Measurements from ENCODE around the gene PIAS1.
A peak's percentile ranks its signal among the peaks of the same experiment; 100 is the strongest.

PIAS1 gene

DNA sequence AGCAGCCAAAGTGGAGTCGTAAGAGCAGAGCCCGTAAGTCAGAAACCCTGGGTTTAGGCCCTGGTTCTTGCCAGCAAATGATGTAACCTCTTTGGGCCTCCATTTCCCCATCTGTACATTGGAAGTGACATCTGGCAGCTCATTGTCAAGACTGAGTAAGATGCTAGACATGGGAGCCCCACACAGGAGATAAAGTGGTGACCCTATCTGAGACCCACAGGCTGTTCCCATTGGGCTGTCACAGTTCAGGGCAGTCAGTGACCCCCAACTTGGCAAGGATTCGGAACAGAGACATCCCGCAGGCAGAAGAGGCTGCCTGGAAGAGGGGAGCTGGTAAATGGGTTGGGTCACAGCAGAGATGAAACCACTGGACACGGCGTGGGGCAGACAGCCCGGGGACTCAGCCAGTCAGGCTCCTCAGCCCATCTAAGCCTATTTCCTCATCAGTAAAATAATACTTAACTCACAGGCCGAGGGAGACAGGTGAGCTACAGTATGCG is 173.6 kb downstream of the PIAS1 start:
- DNase-seq: peak; percentile 52
- peaks cover 39% of the 10 kb centered on the region for H3K4me1 ChIP-seq (ENCODE audit: low read length)
- H3K27ac ChIP-seq (ENCODE audit: low read length): peak overlapping the region; percentile 87; the same call in 1 of the 2 replicates
- H3K36me3 ChIP-seq (replicated peaks; ENCODE audit: insufficient read depth, low read length): no peaks in the 10 kb centered on the region; the same call in 1 of the 2 replicates
- no peaks in the 10 kb centered on the region for H3K9me2 ChIP-seq (replicated peaks; ENCODE audit: insufficient read depth, low read length)
- H4K20me1 ChIP-seq (ENCODE audit: insufficient read depth, low read length): no peaks in the 10 kb centered on the region
- H3F3A ChIP-seq (ENCODE audit: insufficient read depth, low read length): peaks cover 40% of the 10 kb centered on the region
- TF ChIP-seq EZH2phosphoT487 (IDR thresholded peaks at IDR 0.05; ENCODE audit: low read length): no peak
- TF ChIP-seq EZH2 (optimal IDR thresholded peaks at IDR 0.05; ENCODE audit: low read depth, low read length): no peak
- TF ChIP-seq, protein P1, sequence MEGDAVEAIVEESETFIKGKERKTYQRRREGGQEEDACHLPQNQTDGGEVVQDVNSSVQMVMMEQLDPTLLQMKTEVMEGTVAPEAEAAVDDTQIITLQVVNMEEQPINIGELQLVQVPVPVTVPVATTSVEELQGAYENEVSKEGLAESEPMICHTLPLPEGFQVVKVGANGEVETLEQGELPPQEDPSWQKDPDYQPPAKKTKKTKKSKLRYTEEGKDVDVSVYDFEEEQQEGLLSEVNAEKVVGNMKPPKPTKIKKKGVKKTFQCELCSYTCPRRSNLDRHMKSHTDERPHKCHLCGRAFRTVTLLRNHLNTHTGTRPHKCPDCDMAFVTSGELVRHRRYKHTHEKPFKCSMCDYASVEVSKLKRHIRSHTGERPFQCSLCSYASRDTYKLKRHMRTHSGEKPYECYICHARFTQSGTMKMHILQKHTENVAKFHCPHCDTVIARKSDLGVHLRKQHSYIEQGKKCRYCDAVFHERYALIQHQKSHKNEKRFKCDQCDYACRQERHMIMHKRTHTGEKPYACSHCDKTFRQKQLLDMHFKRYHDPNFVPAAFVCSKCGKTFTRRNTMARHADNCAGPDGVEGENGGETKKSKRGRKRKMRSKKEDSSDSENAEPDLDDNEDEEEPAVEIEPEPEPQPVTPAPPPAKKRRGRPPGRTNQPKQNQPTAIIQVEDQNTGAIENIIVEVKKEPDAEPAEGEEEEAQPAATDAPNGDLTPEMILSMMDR (IDR thresholded peaks at IDR 0.05; ENCODE audit: low read length): no peak
- peak overlapping the region; percentile 100 for H3K9ac ChIP-seq (ENCODE audit: low read length)
- peak overlapping the region; percentile 98 for H3K4me3 ChIP-seq (ENCODE audit: low read length)
- H3K9me3 ChIP-seq (replicated peaks; ENCODE audit: insufficient read depth, low read length): no peaks in the 10 kb centered on the region
- peak overlapping the region; percentile 97 for H3K4me2 ChIP-seq (ENCODE audit: low read depth, low read length)
- H3K27me3 ChIP-seq (replicated peaks; ENCODE audit: insufficient read depth, low read length): no peaks in the 10 kb centered on the region
- H3K79me2 ChIP-seq (ENCODE audit: low read length): peaks cover 78% of the 10 kb centered on the region
- no peak overlapping the region for H2AFZ ChIP-seq (ENCODE audit: low read length)

DNA sequence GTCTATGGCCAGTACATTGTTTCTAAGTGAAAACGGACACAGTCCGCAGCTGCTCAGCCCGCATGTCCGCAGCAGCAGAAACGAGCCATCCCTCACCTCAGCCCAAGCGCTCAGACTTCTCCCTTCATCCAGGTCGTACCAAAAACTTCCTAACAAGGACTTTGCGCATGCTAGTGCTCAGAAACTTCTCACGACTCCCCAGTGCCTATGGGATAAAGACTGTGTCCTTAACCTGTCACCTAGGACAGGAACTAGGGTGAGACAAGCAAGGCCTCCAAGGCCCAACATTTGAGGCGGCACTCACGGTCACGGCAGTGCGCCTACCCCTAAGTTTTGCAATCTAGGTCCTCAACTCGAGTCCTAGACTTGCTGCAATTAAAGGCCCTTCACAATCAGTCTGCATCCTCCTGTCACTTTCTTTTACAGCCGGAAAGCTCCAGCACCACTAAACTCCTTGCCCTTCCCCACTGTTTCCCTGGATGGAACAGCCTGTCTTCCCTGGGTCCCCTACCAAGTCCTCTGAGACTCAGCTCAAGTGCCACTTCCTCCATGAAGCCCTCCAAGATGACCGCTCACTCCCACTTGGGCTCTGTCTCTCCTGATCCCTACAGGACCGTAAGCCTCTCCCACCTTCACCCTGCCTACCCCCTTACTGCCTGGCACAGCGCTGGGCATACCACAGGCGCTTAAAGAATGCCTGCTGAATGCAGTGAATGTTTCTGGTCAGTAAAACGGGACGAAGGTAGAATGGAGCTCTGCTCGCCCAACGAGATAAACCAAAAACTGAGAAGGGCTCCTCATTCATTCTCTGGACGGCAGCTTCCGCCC is 174.2 kb downstream of the PIAS1 start:
- no peaks in the 10 kb centered on the region; the same call in 1 of the 2 replicates for H3K36me3 ChIP-seq (replicated peaks; ENCODE audit: insufficient read depth, low read length)
- H3K79me2 ChIP-seq (ENCODE audit: low read length): peaks cover 72% of the 10 kb centered on the region
- peak overlapping the region; percentile 97 for H3K4me2 ChIP-seq (ENCODE audit: low read depth, low read length)
- H3K4me1 ChIP-seq (ENCODE audit: low read length): peaks cover 36% of the 10 kb centered on the region
- no peaks in the 10 kb centered on the region for H4K20me1 ChIP-seq (ENCODE audit: insufficient read depth, low read length)
- H3K27ac ChIP-seq (ENCODE audit: low read length): peak overlapping the region; percentile 87
- DNase-seq: peak; percentile 46
- H3K9me2 ChIP-seq (replicated peaks; ENCODE audit: insufficient read depth, low read length): no peaks in the 10 kb centered on the region
- TF ChIP-seq EZH2 (optimal IDR thresholded peaks at IDR 0.05; ENCODE audit: low read depth, low read length) (no peak), EZH2phosphoT487 (IDR thresholded peaks at IDR 0.05; ENCODE audit: low read length) (no peak)
- TF ChIP-seq, protein P1 (IDR thresholded peaks at IDR 0.05; ENCODE audit: low read length): no peak
- H3K9me3 ChIP-seq (replicated peaks; ENCODE audit: insufficient read depth, low read length): no peaks in the 10 kb centered on the region
- H3K9ac ChIP-seq (ENCODE audit: low read length): peak overlapping the region; percentile 100
- no peaks in the 10 kb centered on the region for H3K27me3 ChIP-seq (replicated peaks; ENCODE audit: insufficient read depth, low read length)
- peaks cover 40% of the 10 kb centered on the region for H3F3A ChIP-seq (ENCODE audit: insufficient read depth, low read length)
- peak overlapping the region; percentile 98 for H3K4me3 ChIP-seq (ENCODE audit: low read length)
- H2AFZ ChIP-seq (ENCODE audit: low read length): no peak overlapping the region; the same call in 1 of the 2 replicates

DNA sequence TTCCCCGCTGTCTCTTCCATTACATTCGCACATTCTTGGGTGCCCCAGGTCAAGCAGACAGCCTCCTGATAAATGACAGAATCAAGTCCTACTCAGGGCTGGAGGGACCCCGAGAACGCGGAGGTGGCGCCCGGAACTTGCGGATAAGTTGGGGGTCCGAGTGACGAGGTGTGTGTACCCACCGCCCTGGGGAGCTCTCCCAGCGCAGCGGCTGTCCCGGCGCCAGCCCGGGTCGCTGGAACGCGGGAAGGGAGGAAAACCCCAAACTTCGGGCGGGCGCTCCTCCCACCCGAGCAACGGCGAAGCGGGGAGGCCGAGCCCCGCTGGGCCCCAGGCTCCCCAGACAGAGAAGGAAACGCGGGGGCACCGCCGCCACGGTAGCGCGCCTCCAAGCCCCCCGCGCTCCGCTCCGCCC is 174.9 kb downstream of the PIAS1 start:
- Histone ChIP-seq H3K27me3 (replicated peaks; ENCODE audit: insufficient read depth, low read length) (no peaks in the 10 kb centered on the region), H3K4me1 (ENCODE audit: low read length) (peaks cover 36% of the 10 kb centered on the region), H3K27ac (ENCODE audit: low read length) (peak overlapping the region; percentile 87), H3K9me2 (replicated peaks; ENCODE audit: insufficient read depth, low read length) (no peaks in the 10 kb centered on the region), H3K4me2 (ENCODE audit: low read depth, low read length) (peak overlapping the region; percentile 97), H4K20me1 (ENCODE audit: insufficient read depth, low read length) (no peaks in the 10 kb centered on the region), H3K9ac (ENCODE audit: low read length) (peak overlapping the region; percentile 100), H2AFZ (ENCODE audit: low read length) (no peak overlapping the region; the same call in 1 of the 2 replicates), H3F3A (ENCODE audit: insufficient read depth, low read length) (peaks cover 40% of the 10 kb centered on the region), H3K9me3 (replicated peaks; ENCODE audit: insufficient read depth, low read length) (no peaks in the 10 kb centered on the region), H3K36me3 (replicated peaks; ENCODE audit: insufficient read depth, low read length) (no peaks in the 10 kb centered on the region; the same call in 1 of the 2 replicates), H3K4me3 (ENCODE audit: low read length) (peak overlapping the region; percentile 98), H3K79me2 (ENCODE audit: low read length) (peaks cover 66% of the 10 kb centered on the region)
- no peak for DNase-seq
- TF ChIP-seq EZH2phosphoT487 (IDR thresholded peaks at IDR 0.05; ENCODE audit: low read length): no peak
- TF ChIP-seq, protein P1 (IDR thresholded peaks at IDR 0.05; ENCODE audit: low read length): no peak
- TF ChIP-seq EZH2 (optimal IDR thresholded peaks at IDR 0.05; ENCODE audit: low read depth, low read length): no peak
